Non-pigmented ciliary epithelial cell (primary cell): Measurements from ENCODE around the gene APOBEC3F.

Source experiments
- DNase-seq: peaks from one replicate; pipeline ENCODE4 v3.0.0-alpha.2; 2010; ENCODE audit warnings: low read depth

APOBEC3F gene

DNA sequence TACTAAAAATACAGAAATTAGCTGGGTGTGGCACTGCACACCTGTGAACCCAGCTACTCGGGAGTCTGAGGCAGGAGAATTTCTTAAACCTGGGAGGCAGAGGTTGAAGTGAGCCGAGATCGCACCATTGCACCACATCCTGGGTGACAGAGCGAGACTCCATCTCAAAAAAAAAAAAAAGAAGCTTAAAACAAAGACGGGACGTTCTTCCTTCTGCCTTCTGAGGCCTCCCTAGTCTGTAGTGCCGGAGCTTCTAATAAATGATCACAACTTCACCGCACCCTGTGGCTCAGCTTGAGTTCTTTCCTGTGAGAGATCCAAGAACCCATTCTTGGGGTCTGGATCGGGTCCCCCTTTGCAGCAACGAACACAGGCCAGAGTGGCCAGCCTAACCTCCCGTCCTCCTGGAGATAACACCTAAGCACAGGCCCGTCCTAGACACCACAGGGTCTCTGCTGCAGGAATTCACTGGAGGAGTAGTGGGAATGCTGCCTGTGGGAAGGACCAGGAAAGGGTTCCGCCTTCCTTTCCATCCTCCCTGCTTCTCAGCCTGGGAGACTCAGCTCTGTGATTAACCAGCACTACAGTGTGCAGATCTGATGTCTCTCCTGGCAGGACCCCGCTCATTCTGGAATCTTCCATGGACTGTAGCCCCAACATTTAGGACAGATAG, 54.2 kb downstream of the APOBEC3F start:
- DNase-seq = no peak

DNA sequence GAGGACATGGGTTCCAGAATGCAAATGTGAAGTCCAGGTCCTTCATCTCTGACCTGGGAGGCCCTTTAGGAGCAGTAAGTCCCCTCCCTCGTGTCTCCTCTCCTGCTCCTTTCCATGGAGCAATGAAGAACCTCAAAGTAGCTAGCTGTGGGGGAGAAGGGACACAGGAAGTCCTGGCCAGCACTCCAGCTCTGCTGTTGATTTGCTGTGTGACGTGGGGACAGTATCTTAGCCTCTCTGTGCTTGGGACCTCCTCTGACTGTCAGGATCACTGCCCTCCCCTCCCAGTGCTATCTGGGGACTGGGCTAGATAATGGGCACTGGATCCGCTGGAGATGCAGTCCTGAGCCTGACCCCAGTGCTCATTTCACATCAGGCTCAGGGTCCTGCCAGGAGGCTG, 55.3 kb downstream of the APOBEC3F start:
- no peak for DNase-seq

- DNase-seq = no peak
These were observed 56.7 kb downstream of the APOBEC3F start, which contains the start of gene APOBEC3H for GRCh38 chr22:39097098-39098020. Gene APOBEC3H, plus strand, starts transcription at chr22:39097244. Its CDS starts 3,035 bp downstream, at chr22:39100279.

DNA sequence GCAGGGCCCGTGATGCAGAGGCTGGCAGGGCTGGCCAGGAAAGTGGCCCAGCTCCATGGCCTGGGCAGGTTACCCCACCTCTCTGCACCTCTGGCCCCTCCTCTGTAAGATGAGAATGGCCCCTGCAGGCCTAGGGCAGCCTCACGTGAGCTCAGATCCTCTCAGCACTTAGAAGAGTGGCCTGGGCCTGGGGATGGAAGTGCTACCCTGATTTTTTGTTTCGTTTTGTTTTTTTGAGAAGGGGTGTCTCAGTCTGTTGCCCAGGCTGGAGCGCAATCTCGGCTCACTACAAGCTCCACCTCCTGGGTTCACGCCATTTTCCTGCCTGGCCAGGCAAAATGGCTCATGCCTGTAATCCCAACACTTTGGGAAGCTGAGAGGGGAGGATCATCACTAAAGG, 57.4 kb downstream of the APOBEC3F start:
- no peak for DNase-seq

- no peak for DNase-seq
These were observed 57.9 kb downstream of the APOBEC3F start for GRCh38 chr22:39098576-39098975.

DNA sequence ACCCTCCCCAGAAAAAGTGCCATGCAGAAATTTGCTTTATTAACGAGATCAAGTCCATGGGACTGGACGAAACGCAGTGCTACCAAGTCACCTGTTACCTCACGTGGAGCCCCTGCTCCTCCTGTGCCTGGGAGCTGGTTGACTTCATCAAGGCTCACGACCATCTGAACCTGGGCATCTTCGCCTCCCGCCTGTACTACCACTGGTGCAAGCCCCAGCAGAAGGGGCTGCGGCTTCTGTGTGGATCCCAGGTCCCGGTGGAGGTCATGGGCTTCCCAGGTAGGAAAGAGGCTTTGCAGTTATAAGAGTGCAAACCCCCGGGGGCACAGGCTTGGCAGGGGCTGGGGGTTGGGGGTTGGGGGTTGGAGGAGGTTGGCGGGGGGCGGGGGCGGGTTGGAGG, 60.6 kb downstream of the APOBEC3F start:
- no peak for DNase-seq

- DNase-seq = no peak
These were observed 62.8 kb downstream of the APOBEC3F start for GRCh38 chr22:39103431-39103830.
